Measurements from ENCODE around the gene PARK7.

- TF ChIP-seq TAF1 (IDR thresholded peaks at IDR 0.05; ENCODE audit: low read depth, low read length) (no peak), POLR2AphosphoS5 (IDR thresholded peaks at IDR 0.05; ENCODE audit: low read depth, low read length) (no peak), POLR2A (IDR thresholded peaks at IDR 0.05; ENCODE audit: low read depth, low read length) (no peak), SPI1 (IDR thresholded peaks at IDR 0.05; ENCODE audit: low read depth, low read length) (no peak)
Measured at GRCh38 chr1:7948960-7949359, 12.6 kb upstream of the PARK7 start.

Measured in GM12891 (cell line).